Measurements from ENCODE around the gene PLSCR1. TPM values are rescaled to one million over a fixed set of nuclear protein-coding genes. Genes with fewer than 3 reads are reported as not detected.

Gene PLSCR1
- polyA plus RNA-seq, 3 donors = 103 to 221 (median 127) TPM

GRCh38 chr3:146539315-146539714, 5.1 kb downstream of the PLSCR1 start:
- peaks cover 52% of the 10 kb centered on the region for H4K20me1 ChIP-seq (ENCODE audit: insufficient read depth, low read length)
- peaks cover 42% of the 10 kb centered on the region in 2 donors for H3K4me1 ChIP-seq (ENCODE audit: control insufficient read depth in 1 of 2, insufficient read depth in 2 of 2, low read length in 2 of 2)
- intact Hi-C loops (cut with micrococcal nuclease) = no loop called here
- peaks cover 34 to 57% of the 10 kb centered on the region in 2 donors for H3K36me3 Mint-ChIP-seq
- no peaks in the 10 kb centered on the region for H3K9me3 ChIP-seq (replicated peaks in 1 of 2; ENCODE audit: control insufficient read depth in 1 of 2, insufficient read depth in 1 of 2, low read length in 2 of 2)
- no peak overlapping the region for H2AFZ ChIP-seq (ENCODE audit: insufficient read depth, low read depth, low read length, poor library complexity, severe bottlenecking)
- H3K79me2 ChIP-seq (ENCODE audit: insufficient read depth, low read length) = peaks cover 98% of the 10 kb centered on the region
- H3K9ac ChIP-seq (ENCODE audit: insufficient read depth, low read length, poor library complexity, severe bottlenecking) = no peak overlapping the region
- peaks cover 5 to 28% of the 10 kb centered on the region in 2 donors for H3K36me3 ChIP-seq (replicated peaks in 1 of 2; ENCODE audit: control insufficient read depth in 1 of 2, insufficient read depth in 2 of 2, low read length in 2 of 2)
- no peak overlapping the region for H3K4me2 ChIP-seq (replicated peaks; ENCODE audit: extremely low read depth, low read length, poor library complexity, severe bottlenecking)
- peak overlapping the region in 4 of 7 donors; percentile 19 to 74 (median 60) for H3K27ac Mint-ChIP-seq
- TF ChIP-seq, protein P1, sequence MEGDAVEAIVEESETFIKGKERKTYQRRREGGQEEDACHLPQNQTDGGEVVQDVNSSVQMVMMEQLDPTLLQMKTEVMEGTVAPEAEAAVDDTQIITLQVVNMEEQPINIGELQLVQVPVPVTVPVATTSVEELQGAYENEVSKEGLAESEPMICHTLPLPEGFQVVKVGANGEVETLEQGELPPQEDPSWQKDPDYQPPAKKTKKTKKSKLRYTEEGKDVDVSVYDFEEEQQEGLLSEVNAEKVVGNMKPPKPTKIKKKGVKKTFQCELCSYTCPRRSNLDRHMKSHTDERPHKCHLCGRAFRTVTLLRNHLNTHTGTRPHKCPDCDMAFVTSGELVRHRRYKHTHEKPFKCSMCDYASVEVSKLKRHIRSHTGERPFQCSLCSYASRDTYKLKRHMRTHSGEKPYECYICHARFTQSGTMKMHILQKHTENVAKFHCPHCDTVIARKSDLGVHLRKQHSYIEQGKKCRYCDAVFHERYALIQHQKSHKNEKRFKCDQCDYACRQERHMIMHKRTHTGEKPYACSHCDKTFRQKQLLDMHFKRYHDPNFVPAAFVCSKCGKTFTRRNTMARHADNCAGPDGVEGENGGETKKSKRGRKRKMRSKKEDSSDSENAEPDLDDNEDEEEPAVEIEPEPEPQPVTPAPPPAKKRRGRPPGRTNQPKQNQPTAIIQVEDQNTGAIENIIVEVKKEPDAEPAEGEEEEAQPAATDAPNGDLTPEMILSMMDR (IDR thresholded peaks at IDR 0.05) = no peak
- no peak for DNase-seq
- peaks cover 66% of the 10 kb centered on the region for H3K4me1 Mint-ChIP-seq
- H3K27ac ChIP-seq (ENCODE audit: low read depth in 1 of 2, low read length in 2 of 2) = peak overlapping the region in 1 of 2 donors; percentile 93
- peaks cover 0 to 2% (median 2%) of the 10 kb centered on the region in 3 donors for H3K27me3 Mint-ChIP-seq (ENCODE audit: low read depth in 3 of 3)
- H3K27me3 ChIP-seq (ENCODE audit: control insufficient read depth in 2 of 2, insufficient read depth in 2 of 2, low read length in 2 of 2) = no peaks in the 10 kb centered on the region
- H3K4me3 ChIP-seq (replicated peaks in 1 of 3; ENCODE audit: low read depth in 2 of 3, low read length in 3 of 3) = no peak overlapping the region
- no CpG with 5 or more reads among the region's 3 CpGs for WGBS (ENCODE audit: insufficient coverage)
- H3K9me3 Mint-ChIP-seq = no peaks in the 10 kb centered on the region
- H3K4me3 Mint-ChIP-seq = no peak overlapping the region

GRCh38 chr3:146537603-146538002, 6.8 kb downstream of the PLSCR1 start:
- no peak overlapping the region for H3K9ac ChIP-seq (ENCODE audit: insufficient read depth, low read length, poor library complexity, severe bottlenecking)
- H3K4me3 Mint-ChIP-seq = no peak overlapping the region
- intact Hi-C loops (cut with micrococcal nuclease) = no loop called here
- WGBS (ENCODE audit: insufficient coverage) = no CpG with 5 or more reads among the region's 3 CpGs
- H3K27me3 Mint-ChIP-seq (ENCODE audit: low read depth in 3 of 3) = peaks cover 0 to 2% (median 0%) of the 10 kb centered on the region in 3 donors
- H3K27me3 ChIP-seq (ENCODE audit: control insufficient read depth in 2 of 2, insufficient read depth in 2 of 2, low read length in 2 of 2) = no peaks in the 10 kb centered on the region
- H3K79me2 ChIP-seq (ENCODE audit: insufficient read depth, low read length) = peaks cover 85% of the 10 kb centered on the region
- DNase-seq = no peak
- H4K20me1 ChIP-seq (ENCODE audit: insufficient read depth, low read length) = peaks cover 60% of the 10 kb centered on the region
- no peaks in the 10 kb centered on the region for H3K9me3 Mint-ChIP-seq
- peaks cover 31 to 33% of the 10 kb centered on the region in 2 donors for H3K4me1 ChIP-seq (ENCODE audit: control insufficient read depth in 1 of 2, insufficient read depth in 2 of 2, low read length in 2 of 2)
- H3K27ac Mint-ChIP-seq = peak overlapping the region in 6 of 7 donors; percentile 20 to 74 (median 36)
- no peak overlapping the region for H2AFZ ChIP-seq (ENCODE audit: insufficient read depth, low read depth, low read length, poor library complexity, severe bottlenecking)
- no peak overlapping the region for H3K4me2 ChIP-seq (replicated peaks; ENCODE audit: extremely low read depth, low read length, poor library complexity, severe bottlenecking)
- H3K36me3 ChIP-seq (replicated peaks in 1 of 2; ENCODE audit: control insufficient read depth in 1 of 2, insufficient read depth in 2 of 2, low read length in 2 of 2) = peaks cover 12 to 45% of the 10 kb centered on the region in 2 donors
- H3K9me3 ChIP-seq (replicated peaks in 1 of 2; ENCODE audit: control insufficient read depth in 1 of 2, insufficient read depth in 1 of 2, low read length in 2 of 2) = no peaks in the 10 kb centered on the region
- H3K36me3 Mint-ChIP-seq = peaks cover 45 to 64% of the 10 kb centered on the region in 2 donors
- no peak overlapping the region for H3K27ac ChIP-seq (ENCODE audit: low read depth in 1 of 2, low read length in 2 of 2)
- H3K4me3 ChIP-seq (replicated peaks in 1 of 3; ENCODE audit: low read depth in 2 of 3, low read length in 3 of 3) = no peak overlapping the region
- TF ChIP-seq, protein P1 (IDR thresholded peaks at IDR 0.05) = no peak
- peaks cover 59% of the 10 kb centered on the region for H3K4me1 Mint-ChIP-seq
